ENCODE results near the gene RALY.
A peak's percentile ranks its signal among the peaks of the same experiment; 100 is the strongest.

The RALY gene

DNA sequence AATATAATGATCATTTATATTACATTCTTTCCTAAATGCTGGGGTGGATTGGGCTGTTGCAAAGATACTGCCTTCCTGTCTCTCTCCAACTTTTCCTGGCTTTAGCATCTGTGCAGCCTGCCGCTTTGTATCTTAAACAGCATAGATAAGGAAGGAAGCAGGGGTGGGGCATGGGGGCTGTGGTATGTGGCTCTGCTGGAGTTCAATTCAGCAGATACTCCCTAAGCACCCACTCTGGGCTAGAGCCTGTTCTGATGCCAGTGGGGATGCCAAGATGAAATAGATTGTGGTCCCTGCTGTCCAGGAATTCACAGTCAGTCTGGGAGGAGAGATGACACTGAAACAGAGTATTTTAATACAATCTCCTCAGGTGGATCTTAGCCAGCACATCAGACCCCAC lies 61.6 kb downstream of the RALY start:
- Histone ChIP-seq H3K79me2 (ENCODE audit: control insufficient read depth, low read length) (peaks cover 90% of the 10 kb centered on the region), H3K36me3 (ENCODE audit: control insufficient read depth, low read length) (peaks cover 7% of the 10 kb centered on the region), H4K20me1 (ENCODE audit: control insufficient read depth, insufficient read depth, low read depth, low read length) (peaks cover 24% of the 10 kb centered on the region)

GRCh38 chr20:34058831-34059230 lies 65.1 kb downstream of the RALY start:
- Histone ChIP-seq H3K27ac (ENCODE audit: low read depth, low read length) (no peak overlapping the region), H3K4me3 (ENCODE audit: low read length) (no peak overlapping the region), H3K4me1 (ENCODE audit: control insufficient read depth, low read length) (peaks cover 21% of the 10 kb centered on the region), H3K4me2 (ENCODE audit: low read length) (0 out of 2 replicates have a peak overlapping the region, but pooled peaks have one; percentile 3), H3F3A (ENCODE audit: control insufficient read depth, insufficient read depth) (no peaks in the 10 kb centered on the region), H3K9me3 (ENCODE audit: control insufficient read depth, insufficient read depth, low read length) (no peaks in the 10 kb centered on the region), H3K27me3 (ENCODE audit: control insufficient read depth, low read length) (no peaks in the 10 kb centered on the region), H3K79me2 (ENCODE audit: control insufficient read depth, low read length) (peaks cover 88% of the 10 kb centered on the region), H3K36me3 (ENCODE audit: control insufficient read depth, low read length) (peaks cover 25% of the 10 kb centered on the region), H3K9me2 (replicated peaks; ENCODE audit: control insufficient read depth, low read length) (no peaks in the 10 kb centered on the region), H4K20me1 (ENCODE audit: control insufficient read depth, insufficient read depth, low read depth, low read length) (peaks cover 41% of the 10 kb centered on the region)
- TF ChIP-seq, protein P1, sequence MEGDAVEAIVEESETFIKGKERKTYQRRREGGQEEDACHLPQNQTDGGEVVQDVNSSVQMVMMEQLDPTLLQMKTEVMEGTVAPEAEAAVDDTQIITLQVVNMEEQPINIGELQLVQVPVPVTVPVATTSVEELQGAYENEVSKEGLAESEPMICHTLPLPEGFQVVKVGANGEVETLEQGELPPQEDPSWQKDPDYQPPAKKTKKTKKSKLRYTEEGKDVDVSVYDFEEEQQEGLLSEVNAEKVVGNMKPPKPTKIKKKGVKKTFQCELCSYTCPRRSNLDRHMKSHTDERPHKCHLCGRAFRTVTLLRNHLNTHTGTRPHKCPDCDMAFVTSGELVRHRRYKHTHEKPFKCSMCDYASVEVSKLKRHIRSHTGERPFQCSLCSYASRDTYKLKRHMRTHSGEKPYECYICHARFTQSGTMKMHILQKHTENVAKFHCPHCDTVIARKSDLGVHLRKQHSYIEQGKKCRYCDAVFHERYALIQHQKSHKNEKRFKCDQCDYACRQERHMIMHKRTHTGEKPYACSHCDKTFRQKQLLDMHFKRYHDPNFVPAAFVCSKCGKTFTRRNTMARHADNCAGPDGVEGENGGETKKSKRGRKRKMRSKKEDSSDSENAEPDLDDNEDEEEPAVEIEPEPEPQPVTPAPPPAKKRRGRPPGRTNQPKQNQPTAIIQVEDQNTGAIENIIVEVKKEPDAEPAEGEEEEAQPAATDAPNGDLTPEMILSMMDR (IDR thresholded peaks at IDR 0.05; ENCODE audit: low read depth, low read length, poor library complexity, severe bottlenecking): no peak
- TF ChIP-seq EZH2phosphoT487 (IDR thresholded peaks at IDR 0.05; ENCODE audit: borderline replicate concordance, low read length): no peak

More for the DNA sequence above, 61.6 kb downstream of the RALY start:
- peaks cover 21% of the 10 kb centered on the region for H3K4me1 ChIP-seq (ENCODE audit: control insufficient read depth, low read length)
- H3K9me2 ChIP-seq (replicated peaks; ENCODE audit: control insufficient read depth, low read length): no peaks in the 10 kb centered on the region
- no peak overlapping the region for H3K27ac ChIP-seq (ENCODE audit: low read depth, low read length)
- H3F3A ChIP-seq (ENCODE audit: control insufficient read depth, insufficient read depth): no peaks in the 10 kb centered on the region
- no peak overlapping the region for H3K4me2 ChIP-seq (ENCODE audit: low read length)
- TF ChIP-seq, protein P1 (IDR thresholded peaks at IDR 0.05; ENCODE audit: low read depth, low read length, poor library complexity, severe bottlenecking): no peak
- TF ChIP-seq EZH2phosphoT487 (IDR thresholded peaks at IDR 0.05; ENCODE audit: borderline replicate concordance, low read length): no peak
- H3K4me3 ChIP-seq (ENCODE audit: low read length): no peak overlapping the region
- H3K27me3 ChIP-seq (ENCODE audit: control insufficient read depth, low read length): no peaks in the 10 kb centered on the region
- no peaks in the 10 kb centered on the region for H3K9me3 ChIP-seq (ENCODE audit: control insufficient read depth, insufficient read depth, low read length)

GRCh38 chr20:34060970-34061369 lies 67.3 kb downstream of the RALY start:
- peaks cover 77% of the 10 kb centered on the region for H3K79me2 ChIP-seq (ENCODE audit: control insufficient read depth, low read length)
- H3K9me2 ChIP-seq (replicated peaks; ENCODE audit: control insufficient read depth, low read length): no peaks in the 10 kb centered on the region
- H3K4me3 ChIP-seq (ENCODE audit: low read length): no peak overlapping the region
- H3K9me3 ChIP-seq (ENCODE audit: control insufficient read depth, insufficient read depth, low read length): no peaks in the 10 kb centered on the region
- H3F3A ChIP-seq (ENCODE audit: control insufficient read depth, insufficient read depth): no peaks in the 10 kb centered on the region
- TF ChIP-seq EZH2phosphoT487 (IDR thresholded peaks at IDR 0.05; ENCODE audit: borderline replicate concordance, low read length): no peak
- TF ChIP-seq, protein P1 (IDR thresholded peaks at IDR 0.05; ENCODE audit: low read depth, low read length, poor library complexity, severe bottlenecking): no peak
- no peak overlapping the region for H3K27ac ChIP-seq (ENCODE audit: low read depth, low read length)
- no peak overlapping the region for H3K4me2 ChIP-seq (ENCODE audit: low read length)
- peaks cover 36% of the 10 kb centered on the region for H4K20me1 ChIP-seq (ENCODE audit: control insufficient read depth, insufficient read depth, low read depth, low read length)
- H3K36me3 ChIP-seq (ENCODE audit: control insufficient read depth, low read length): peaks cover 25% of the 10 kb centered on the region
- H3K4me1 ChIP-seq (ENCODE audit: control insufficient read depth, low read length): peaks cover 21% of the 10 kb centered on the region
- no peaks in the 10 kb centered on the region for H3K27me3 ChIP-seq (ENCODE audit: control insufficient read depth, low read length)

Data from DOHH2 (cell line).